ENCODE results near the gene MINDY4. TPM values are rescaled to one million over a fixed set of nuclear protein-coding genes. Genes with fewer than 3 reads are reported as not detected.

MINDY4 gene
- total RNA-seq, 1 experiment from 2014 or later, result 4.0 TPM

DNA sequence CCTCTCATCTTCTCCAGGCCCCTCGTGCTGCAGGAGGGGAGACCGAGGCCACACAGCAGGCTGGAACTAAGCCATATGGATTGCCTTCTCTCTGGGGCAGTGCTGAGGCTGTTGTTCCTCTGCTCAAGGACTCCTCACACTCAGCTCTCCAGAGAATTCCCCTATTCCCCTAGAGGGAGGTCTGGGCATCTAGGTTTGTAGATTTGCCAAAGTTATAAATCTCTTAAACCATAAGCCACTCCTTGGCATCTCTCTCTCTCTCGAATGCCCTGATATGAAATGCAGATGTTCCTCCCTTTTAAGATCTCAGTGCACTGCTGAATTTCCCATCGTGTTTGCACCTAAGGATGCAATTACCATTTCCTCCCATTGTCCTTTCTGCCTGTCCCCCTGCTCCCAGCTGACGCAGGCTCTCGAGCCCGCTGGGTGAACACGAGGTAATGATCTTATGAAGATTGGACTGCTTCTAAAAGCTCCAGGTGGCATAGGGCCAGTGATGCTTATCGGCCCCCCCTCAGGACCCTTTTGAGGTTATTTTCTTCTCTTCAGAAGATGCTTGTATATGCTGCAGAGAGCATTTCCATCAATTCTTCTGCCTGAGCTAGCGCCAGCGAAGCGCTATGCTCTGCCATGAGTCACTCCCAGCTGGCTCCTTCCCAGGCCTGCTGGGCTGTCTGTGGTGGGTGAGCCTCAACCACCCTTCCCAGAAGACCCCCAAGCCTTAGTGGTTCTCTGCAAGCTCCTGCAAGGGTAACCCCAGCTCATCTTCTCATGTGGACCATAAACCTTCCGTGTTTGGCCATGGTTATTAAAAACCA is 98.8 kb downstream of the MINDY4 start:
- no peak for DNase-seq (ENCODE audit: extremely low read depth, low read depth)

DNA sequence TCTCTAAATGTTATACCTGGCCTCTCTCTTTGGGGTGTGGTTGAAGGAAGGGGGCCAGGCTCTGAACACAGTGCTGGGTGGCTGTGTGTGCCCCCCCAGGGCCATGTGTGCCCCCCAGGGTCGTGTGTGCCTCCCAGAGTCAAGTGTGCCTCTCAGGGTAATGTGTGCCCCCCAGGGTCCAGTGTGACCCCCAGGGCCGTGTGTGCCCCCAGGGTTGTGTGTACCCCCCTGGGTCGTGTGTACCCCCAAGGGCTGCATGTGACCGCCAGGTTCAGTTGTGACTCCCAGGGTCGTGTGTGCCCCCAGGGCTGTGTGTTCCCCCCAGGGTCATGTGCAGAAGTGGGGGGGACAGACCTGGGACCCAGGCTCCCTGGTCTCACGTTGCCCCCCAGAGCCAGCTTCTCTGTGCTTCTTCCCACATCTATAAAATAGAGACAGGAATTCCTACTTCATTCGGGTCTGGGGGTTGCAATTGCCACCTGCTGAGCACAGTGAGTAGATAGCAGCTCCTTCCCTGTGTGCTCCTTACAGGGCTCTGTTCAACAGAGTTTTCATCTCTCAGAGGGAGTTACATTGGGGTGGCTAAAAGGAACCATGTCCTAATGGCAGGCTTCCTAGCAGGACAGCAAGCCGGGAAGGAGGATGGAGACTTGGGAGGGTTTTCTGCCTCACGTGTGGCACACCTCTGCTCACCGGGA is 99.8 kb downstream of the MINDY4 start:
- DNase-seq (ENCODE audit: extremely low read depth, low read depth), result no peak

DNA sequence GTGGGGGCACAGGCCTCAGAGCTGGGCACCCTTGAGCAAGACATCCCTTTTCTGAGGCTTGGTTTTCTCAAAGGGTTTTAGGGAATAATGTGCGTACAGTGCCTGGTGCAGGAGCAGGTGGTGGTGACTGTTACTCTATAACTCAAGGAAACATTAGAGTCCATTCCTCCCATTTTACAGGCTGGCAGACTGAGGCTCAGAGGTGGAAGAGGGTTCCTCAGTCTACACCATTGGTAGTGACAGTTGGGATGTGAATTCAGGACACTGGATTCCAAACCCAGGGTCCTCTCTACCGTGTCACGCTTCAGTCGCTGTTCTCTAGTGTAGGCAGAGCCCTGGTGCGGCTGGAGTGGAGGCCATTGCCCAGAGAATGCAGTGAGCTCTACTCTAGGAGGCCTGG is 100.4 kb downstream of the MINDY4 start:
- no peak for DNase-seq (ENCODE audit: extremely low read depth, low read depth)

DNA sequence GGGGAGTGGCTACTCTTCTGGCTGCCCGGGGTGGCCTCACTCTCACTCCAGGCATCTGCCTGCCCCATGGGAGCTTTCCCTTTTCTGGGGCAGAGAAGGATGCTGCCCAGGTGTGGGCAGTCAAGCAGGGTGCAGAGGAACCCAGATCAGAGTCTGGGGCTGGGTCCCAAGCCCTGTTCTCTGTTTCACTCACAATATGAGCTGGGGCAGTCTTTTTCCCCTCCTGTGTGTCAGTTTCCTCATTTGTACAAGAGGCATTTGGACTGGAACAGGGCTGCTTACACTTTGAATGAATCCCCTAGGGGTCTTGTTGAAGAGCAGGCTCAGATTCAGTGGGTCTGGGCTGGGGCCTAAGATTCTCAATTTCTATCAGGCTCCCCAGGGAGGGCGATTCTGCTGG is 102.0 kb downstream of the MINDY4 start:
- no peak for DNase-seq (ENCODE audit: extremely low read depth, low read depth)

GRCh38 chr7:30873656-30874055 is 102.4 kb downstream of the MINDY4 start:
- no peak for DNase-seq (ENCODE audit: extremely low read depth, low read depth)

GRCh38 chr7:30874656-30875302 is 103.6 kb downstream of the MINDY4 start:
- DNase-seq (ENCODE audit: extremely low read depth, low read depth), result no peak

- no peak for DNase-seq (ENCODE audit: extremely low read depth, low read depth)
These were observed 106.0 kb downstream of the MINDY4 start for GRCh38 chr7:30877015-30877769.

GRCh38 chr7:30877993-30878392 is 106.8 kb downstream of the MINDY4 start:
- no peak for DNase-seq (ENCODE audit: extremely low read depth, low read depth)

- DNase-seq (ENCODE audit: extremely low read depth, low read depth), result no peak
These were observed 108.2 kb downstream of the MINDY4 start for GRCh38 chr7:30879139-30880124.

GRCh38 chr7:30880125-30880720 is 109.0 kb downstream of the MINDY4 start:
- DNase-seq (ENCODE audit: extremely low read depth, low read depth), result no peak

DNA sequence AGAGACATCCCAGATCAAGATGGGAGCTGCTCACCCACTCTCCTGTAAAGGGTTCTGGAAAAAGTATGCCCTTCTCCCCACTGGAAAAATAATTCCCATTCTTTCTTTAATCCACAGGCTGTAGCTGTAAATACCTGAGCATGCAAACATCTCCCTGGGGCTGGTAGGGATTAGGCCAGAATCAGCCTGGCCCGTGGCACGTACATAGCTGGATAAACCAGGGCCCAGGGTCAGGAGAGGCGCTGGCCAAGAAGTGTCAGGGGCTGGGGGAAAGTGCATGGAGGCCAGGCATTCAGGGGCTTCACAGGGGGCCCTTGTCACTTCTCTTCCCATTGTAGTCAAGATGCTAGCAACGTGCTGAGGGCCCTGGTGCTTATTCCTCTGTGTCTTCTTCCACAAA is 109.7 kb downstream of the MINDY4 start:
- DNase-seq (ENCODE audit: extremely low read depth, low read depth), result no peak

DNA sequence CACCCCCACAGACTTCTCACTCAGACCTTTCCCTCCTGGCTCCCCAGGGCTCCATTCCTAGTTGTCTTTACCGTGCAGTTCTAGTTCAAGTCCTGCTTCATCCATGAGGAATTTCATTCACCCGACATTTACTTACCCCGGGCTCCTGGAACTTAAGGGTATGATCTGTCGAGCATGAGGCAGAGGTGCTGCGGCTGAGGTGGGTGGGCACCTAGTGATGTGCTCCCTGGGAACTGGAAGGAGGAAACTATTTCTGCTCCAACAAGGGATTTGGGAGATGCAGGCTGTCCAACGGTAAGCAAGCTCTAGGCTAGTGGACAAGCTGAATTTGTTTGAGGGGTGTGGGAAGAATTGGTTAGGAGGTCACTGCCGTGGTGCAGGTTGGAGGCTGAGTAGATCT is 110.2 kb downstream of the MINDY4 start:
- DNase-seq (ENCODE audit: extremely low read depth, low read depth), result no peak

DNA sequence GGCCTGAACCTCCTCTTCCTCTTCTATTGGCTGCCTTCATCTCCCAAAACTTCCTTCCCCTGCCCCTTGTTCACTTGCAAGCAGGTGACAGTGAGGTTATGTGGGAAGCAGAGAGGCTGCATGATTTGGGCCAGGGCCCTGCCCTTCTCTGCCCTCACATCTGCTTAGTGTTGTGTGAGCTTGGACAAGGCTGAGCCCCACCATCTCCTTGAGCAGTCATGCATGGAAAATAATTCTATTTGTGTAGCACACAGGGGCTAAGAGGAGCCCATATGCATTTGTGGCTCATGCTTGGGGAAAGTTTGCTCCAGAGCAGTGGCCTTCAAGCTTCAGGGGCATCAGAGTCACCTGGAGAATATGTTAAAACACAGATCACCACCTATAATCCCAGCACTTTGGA is 113.7 kb downstream of the MINDY4 start:
- DNase-seq (ENCODE audit: extremely low read depth, low read depth), result no peak

- no peak for DNase-seq (ENCODE audit: extremely low read depth, low read depth)
These were observed 115.4 kb downstream of the MINDY4 start for GRCh38 chr7:30886608-30887011.

DNA sequence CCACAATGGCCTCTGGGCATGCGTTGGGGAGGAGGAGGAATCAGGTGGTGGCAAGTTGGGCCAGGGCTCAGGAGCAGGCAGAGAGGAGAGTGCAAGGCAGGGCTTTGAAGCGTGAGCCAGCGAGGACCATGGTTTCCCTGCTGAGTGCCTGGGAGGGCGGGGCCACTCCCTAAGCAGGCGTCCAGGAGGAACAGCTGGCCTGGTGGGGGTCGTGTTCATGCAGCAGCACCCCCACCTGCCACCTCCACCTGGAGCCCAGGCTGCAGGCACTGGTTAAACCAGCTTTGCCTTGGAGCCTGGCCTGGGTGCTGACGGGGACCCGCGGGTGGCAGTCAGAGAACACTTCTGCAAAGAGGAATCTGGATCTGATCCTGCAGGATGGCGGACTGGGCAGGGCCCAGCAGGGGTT is 116.3 kb downstream of the MINDY4 start:
- DNase-seq (ENCODE audit: extremely low read depth, low read depth), result no peak

- no peak for DNase-seq (ENCODE audit: extremely low read depth, low read depth)
These were observed 117.5 kb downstream of the MINDY4 start for GRCh38 chr7:30888747-30889146.

DNA sequence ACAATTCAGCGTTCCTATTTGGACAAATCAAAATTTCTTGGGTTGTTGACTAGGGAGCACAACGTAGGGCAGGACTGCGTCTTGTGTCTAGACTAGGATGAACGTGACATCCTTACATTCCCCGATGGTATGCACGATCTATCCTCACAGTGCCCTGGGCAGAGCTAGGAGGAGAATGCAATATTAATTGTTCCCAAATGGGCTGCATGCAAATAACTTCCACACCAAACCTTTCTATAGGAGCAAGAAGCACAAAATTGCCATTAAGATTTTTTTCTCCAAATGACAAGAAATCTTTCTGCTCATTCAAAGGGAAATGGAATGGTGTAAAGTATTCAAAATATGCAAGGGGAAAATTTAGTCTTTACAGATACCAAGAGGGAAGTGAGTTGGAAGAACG is 119.0 kb downstream of the MINDY4 start:
- no peak for DNase-seq (ENCODE audit: extremely low read depth, low read depth)

- no peak for DNase-seq (ENCODE audit: extremely low read depth, low read depth)
These were observed 122.1 kb downstream of the MINDY4 start for GRCh38 chr7:30893357-30893756.

DNA sequence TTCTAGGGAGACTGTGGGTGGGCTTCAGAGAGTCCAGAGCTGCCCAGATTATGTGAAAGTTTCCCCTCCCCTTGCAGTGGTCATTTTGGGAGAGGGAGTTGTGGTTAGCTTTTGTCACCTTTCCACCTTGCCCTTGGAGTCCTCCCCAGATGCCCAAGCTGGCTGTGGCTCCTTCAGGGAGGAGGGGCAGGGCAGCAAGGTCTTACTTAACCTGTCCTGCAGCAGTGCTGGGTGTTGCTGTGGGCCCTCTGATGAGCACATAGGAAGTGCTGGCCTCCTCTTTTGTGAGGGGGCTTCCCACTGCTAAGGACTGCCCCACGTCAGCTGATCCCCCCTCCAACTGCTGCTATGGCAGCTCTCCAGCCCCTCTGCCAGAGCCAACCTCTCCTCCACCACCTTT is 122.8 kb downstream of the MINDY4 start:
- DNase-seq (ENCODE audit: extremely low read depth, low read depth), result no peak
